GM19328 (cell line): ENCODE data around the gene IGFL1.
"Not testable (repeated sequence)": the region's sequence is repeated elsewhere in the genome, so short reads cannot be mapped to it uniquely, and the experiment has no call there.

Experiments
- ATAC-seq: cut with Tn5 transposase; IDR thresholded peaks from one replicate; pipeline ENCODE4 v1.9.1; 2021; ENCODE audit warnings: mild to moderate bottlenecking, moderate library complexity; ENCODE audit not compliant: unreplicated experiment

Gene IGFL1

DNA sequence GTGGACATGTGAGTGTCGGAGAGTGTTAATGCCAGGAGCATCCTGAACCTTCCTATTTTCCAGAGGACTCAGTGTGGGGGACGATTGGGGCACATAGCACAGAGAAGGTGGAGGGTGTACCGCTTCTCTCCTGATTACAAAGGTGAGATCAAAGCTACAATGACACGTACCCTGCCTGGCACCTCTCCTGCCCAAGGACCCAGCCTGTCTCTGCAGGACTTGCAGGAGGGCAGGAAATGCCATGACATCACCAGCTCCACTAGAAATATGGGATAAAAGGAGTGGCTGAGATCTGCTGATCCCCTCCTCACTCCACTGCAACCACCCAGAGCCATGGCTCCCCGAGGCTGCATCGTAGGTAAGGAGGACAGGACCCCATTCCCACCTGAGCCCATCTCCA, at the start of gene IGFL1:
Gene IGFL1, plus strand, starts transcription at position 301 of the 400 bp plus-strand sequence. Its CDS starts 33 bp downstream, at position 334.
- ATAC-seq = no peak

DNA sequence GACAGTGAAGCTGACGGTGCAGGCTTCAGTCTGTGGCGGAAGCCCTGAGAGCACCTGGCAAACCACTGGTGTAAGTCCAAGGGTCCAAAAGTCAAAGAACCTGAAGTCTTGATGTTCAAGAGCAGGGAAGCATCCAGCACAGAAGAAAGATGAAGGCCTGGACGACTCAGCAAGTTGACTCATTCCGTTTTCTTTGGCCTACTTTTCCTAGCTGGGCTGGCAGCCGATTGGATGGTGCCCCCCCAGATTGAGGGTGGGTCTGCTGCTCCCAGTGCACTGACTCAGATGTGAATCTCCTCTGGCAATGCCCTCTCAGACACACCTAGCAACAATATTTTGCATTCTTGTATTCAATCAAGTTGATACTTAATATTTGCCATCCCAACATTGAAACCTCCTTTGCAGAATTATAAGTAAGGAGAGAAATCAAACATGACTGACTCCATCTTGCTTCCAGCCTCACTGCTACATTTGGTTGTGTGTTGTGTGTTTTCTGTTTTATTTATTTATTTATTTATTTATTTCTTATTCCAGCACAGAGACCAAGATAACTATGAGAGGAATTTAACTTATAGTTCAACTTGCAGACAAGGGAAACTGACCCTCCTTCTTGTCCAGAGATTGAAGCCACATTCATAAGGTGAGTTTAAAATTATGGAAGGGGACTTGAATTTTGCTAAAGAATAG, 48.7 kb upstream of the IGFL1 start:
- ATAC-seq = no peak

DNA sequence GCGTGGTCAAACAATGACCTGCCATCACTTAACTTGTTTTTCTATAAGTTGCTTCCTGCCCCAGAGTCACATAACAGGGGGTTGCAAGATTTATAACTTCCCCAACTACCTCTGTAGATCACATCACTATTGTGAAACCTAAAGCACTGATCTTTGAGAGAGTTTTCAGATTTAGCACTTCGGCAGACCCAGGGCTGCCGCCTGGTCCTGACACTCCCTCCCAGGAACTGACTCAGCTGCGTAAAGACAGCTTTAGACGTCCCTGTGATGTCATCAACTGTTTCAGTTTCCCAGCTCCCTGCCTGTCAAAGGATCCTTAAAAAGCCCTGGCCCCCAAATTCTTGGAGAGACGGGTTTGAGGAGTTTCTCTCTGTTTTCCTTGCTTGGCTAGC, 48.2 kb upstream of the IGFL1 start:
- ATAC-seq = no peak

DNA sequence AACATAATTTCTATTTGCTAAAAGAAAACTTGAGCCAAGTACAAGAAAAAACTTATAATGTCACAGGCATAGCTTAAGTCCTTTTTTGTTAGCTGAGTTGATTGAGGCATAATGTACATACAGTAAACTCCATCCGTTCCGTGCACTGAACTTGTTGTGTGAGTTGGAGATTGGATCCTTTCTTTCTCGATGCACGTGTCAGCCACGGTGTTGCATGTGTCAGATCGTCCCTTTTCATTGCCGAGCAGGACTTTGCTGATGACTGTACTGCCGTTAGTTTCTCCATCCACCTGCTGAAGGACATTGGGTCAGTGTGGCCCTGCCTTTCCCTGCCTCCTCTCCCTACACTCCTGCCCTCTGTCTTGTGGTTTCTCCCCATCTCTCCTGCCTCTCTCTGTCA, 47.1 kb upstream of the IGFL1 start:
- ATAC-seq = no peak

DNA sequence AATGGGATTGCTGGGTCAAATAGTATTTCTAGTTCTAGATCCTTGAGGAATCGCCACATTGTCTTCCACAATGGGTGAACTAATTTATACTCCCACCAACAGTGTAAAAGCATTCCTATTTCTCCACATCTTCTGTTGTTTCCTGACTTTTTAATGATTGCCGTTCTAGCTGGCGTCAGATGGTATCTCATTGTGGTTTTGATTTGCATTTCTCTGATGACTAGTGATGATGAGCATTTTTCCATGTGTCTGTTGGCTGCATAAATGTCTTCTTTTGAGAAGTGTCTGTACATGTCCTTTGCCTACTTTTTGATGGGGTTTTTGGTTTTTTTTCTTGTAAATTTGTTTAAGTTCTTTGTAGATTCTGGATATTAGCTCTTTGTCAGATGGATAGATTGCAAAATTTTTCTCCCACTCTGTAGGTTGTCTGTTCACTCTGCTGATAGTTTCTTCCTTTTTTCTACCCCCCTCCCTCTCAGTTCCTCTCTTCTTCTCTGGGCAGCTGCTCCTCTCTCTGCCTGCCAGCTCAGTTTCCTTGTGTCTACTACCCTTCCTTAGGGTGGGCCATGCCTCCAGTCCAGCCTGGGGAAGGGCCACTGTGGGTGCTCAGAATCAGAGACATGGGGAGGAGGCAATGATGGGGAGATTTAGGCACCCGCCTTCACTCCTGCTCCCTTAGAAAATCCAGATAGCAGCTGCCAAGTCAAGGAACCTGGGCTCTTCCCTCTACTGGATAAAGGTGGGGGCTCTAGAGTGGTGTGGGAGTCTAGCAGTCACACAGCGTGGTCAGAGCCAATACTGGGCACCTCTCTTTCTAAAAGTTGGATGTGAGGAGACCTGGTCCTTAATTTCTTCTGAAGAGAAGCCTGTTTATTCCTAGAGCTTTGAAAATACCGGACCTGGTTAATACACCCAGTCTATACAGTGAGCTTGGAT, 44.5 kb upstream of the IGFL1 start:
- not testable (repeated sequence) for ATAC-seq

DNA sequence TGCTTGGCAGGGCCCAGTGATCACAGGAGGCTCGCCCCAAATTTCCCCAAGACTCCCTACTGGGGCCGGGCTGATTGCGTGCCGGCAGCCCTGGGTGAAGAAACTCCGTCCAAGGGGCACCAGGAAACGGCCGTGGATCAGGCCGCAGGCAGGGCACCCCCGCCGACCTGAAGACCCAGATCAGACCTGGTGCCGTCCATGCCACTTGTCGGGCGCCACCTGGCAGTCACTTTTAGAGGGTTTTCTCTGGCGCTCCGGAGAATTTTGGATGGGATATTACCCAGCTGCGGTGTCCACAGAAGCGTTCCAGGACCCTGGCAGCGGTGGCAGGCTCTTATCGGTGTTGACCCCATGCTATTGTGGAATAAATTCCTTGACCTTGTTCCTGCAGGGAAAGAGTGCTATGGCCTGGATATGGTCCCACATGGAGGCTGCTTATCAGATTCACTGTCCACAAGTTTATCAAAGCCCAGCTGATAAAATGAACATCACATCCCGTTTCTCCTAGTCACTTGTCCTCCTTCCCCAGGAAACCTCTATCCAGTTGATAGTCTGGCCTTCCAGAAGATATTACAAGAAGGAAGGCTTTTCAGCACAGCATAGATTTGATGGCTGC, 43.3 kb upstream of the IGFL1 start:
- ATAC-seq = no peak

DNA sequence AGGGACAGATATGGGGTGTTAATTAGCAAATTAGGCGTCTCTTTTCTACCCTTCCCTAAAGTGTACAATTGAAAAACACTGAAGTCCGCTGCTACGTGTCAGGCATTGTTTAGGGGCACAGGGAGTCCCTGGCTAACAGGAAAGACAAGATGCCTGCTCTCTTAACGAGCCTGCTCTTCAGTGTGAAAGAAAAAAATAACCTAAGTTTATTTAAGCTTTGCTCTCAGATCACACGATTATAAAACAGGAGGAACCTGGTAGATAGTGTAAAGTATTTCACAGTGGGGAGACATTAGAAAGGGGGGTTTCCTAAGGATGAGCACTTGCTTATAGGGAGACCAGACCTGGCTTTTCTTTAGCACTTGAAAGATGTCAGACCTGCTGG, 42.8 kb upstream of the IGFL1 start:
- no peak for ATAC-seq

DNA sequence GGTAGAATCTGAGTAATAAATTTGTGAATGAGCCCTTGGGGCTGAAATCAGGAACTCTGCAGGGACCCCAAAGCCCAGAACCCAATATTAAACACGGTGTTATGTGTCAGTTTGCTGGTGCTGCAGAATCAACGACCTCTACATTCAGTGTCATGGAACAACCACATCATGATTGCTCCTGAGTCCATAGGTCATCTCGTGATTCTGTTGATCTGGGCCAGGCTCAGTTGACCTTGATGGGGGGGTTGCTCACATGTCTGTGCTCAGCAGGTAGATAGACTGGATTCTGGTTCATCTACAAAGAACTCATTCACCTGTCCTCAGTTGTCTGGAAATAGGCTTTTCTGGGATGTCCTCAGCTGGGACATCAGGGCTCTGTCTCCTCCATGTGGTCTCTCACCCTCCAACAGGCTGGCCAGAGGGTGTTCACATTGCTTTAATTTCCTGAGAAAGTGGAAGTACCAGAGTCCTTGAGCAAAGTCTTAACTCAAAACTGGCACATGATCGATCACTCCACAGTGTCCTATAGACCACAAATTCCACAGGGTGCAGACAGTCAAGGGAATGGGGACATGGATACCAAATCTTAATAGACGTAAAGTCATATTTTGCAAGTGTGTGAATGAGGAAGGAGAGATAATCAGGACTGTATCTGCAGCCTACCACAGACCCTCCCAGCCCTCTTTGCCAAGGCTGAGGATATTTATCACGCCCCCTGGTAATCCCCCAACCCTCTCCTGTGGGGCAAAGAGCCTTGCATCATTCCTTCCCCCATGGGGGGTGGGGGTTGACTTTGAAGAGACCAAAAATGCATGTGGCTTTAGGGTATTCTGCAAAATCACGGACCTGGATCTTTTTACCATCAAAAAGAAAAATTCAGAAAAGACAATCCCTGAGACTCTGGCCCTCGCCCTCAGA, 39.3 kb upstream of the IGFL1 start:
- no peak for ATAC-seq

DNA sequence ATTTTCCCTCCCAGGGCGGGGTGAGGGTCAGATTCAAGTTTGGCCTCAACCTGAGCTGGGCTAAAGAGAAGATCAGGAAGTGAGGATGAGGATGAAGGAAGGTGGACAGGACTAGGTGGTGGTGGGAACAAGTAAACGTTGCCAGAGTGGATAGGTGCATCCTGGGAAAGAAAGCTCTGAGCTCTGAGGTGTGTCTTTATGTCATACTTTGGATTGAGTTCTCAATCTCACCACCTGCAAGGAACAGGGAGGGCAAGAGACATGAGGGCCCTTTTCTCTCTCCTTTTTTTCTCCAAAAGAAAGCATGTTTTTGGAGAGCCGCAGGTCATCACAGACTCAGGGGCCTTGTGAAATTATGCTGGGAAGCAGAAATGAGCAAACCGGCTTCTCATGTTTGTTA, 38.2 kb upstream of the IGFL1 start:
- ATAC-seq = no peak

DNA sequence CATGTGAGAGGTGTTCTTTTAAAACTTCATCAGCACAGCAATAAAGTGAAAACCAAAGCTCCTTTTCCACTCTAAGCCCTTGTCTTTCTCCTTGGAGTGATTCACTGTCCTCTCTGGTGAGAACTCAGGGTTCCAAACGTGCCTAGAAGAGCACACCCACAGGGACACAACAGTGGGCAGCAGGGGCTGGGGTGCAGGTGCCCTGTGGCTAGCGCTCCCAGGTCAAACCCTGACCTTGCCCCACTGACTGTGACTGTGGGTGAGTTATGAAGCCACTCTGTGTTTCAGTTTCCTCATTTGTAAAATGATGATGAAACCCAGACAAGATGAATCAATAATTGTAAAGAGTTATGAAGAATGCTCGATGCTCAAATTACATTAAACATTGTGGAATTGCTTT, 37.6 kb upstream of the IGFL1 start:
- ATAC-seq = no peak

DNA sequence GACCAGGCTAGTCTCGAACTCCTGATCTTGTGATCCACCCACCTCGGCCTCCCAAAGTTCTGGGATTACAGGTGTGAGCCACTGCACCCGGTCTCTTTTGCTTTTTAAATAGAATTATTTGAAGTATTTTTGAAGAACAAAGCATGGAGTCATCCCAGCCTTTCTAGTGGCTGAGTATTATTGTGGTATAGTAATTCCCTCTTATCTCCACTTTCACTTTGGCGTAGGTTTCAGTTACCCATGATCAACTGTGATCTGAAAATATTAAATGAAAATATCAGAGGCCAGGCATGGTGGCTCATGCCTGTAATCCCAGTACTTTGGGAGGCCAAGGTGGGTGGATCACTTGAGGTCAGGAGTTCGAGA, 36.9 kb upstream of the IGFL1 start:
- ATAC-seq = not testable (repeated sequence)

DNA sequence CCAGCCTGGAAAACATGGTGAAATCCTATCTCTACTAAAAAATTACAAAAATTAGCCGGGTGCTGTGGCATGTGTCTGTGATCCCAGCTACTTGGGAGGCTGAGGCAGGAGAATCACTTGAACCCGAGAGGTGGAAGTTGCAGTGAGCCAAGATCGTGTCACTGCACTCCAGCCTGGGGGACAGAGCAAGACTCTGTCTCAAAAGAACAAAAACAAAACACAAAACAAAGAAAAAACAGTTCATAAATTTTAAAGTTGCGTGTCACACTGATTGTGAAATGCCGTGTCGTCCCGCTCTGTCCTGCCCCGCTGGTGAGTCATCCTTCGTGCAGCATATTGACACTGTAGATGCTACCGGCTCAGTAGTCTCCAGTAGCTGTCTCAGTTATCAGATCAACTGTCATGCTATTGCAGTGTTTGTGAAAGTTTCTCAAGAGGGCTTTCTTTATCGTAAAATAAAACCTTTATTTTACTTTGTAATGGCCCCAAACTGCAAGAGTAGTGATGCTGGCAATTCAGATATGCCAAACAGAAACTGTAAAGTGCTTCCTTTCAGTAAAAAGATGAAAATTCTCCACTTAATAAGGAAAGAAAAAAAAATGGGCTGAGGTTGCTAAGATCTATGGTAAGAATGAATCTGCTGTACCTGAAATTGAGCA, 36.4 kb upstream of the IGFL1 start:
- no peak for ATAC-seq

DNA sequence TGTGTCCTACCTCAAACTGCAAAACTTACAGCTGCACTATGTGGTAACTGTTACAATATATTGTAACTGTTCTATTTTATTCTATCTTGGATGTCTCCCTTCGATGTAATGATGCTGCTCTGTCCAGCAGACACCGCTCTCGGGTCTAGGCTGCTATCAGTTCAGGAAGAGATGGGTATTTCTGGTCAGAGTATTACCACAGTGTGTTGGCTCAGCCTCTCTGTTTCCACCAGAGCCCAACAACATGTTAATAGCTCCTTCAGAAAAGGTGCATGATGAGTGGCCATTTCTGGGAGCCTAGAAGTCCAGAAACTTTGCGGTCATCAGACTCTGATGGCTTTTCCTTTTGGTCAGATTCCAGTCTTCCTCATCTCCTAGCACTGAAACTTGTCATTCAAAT, 35.9 kb upstream of the IGFL1 start:
- ATAC-seq = no peak

DNA sequence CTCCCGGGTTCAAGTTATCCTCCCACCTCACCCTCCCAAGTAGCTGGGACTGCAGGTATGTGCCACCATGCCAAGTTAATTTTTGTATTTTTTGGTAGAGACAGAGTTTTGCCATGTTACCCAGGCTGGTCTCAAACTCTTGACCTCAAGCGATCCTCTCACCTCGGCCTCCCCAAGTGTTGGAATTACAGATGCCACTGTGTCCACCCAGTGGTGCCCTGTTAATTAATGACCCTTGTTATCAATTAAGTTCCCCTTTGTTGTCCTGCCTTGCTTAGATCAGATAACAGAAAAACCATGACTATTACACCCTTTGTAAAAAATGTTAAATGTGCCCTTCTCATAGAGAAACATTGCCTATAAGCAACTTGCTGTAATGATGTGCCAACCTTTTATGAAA, 34.4 kb upstream of the IGFL1 start:
- ATAC-seq = no peak

DNA sequence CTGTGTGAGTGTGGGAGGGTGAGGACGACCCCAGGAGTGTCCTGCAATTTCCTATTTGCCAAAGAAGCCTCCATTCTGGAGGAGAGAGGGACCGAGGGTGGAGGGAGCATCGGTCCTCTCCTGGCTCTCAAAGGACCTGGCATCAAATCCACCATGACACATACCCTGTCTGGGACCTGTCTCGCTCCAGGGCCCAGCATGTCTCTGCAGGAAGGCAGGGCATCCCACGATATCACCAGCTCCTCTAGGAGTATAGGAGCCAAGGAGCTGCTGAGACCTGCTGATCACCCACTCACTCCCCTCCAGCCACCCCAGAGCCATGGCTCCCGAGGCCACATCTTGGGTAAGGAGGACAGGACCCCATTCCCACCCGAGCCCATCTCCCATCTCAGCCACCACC, 33.6 kb upstream of the IGFL1 start:
- ATAC-seq = not testable (repeated sequence)

DNA sequence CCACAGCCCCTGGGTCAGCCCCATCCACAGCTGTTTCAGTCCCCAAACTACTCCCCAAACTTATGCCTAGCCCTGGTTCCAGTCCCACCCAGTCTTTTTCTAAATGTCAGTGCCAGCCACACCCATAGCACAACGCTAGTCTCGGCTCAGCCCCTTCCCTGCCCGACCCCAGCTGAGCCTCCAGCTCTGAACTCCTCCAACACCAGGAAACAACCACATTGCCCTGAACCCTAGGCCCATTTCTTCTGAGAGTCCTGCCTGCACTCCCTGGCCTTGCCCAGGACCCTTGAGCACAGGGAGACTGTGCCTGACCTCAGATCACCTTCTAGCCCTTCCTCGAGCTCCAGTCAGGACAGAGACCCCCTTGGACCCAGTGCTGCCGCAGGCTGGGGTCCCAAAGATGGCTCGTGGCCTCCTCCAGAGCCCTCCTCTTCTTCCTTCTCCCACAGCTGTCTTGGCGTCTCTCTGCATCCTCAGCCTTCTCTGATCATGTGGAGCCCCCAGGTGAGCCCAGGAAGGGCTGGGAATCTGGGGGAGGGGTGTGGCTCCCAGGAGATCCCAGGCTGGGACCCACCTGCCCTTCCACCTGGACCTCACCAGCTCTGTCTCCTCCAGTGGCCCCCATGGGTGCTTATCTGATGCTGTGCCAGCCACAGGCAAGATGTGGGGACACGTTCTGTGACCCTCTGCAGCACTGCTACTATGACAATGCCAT, 33.0 kb upstream of the IGFL1 start:
- ATAC-seq = no peak

DNA sequence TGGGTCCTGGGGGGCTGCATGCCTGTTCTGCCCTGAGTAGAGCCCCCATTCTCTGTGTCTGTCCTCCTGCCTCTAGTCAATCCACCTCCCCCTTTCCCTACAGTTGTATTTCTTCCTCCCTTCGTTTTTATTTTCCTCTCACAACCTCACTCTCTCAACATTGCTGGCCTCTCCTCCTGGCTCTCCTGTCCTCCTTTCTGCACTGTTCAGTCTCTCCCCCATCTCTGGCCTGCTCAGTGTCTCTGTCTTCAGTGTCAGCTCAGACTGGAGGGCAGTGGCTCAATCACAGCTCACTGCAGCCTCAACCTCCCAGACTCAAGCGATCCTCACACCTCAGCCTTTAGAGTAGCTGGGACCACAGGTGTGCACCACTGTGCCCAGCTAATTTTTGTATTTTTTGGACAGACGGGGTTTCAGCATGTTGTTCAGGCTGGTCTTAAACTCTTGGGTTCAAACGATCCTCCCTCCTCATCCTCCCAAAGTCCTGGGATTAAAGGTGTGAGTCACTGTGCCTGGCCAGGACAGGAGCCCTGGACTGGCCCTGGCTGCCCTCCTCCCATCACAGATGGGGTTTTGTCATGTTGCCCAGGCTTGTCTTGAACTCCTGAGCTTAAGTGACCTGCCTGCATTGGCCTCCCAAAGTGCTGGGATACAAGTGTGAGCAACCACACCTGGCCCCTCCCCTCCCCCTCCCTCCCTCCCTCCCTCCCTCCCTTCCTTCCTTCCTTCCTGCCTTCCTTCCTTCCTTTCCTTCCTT, 32.0 kb upstream of the IGFL1 start:
- no peak for ATAC-seq

DNA sequence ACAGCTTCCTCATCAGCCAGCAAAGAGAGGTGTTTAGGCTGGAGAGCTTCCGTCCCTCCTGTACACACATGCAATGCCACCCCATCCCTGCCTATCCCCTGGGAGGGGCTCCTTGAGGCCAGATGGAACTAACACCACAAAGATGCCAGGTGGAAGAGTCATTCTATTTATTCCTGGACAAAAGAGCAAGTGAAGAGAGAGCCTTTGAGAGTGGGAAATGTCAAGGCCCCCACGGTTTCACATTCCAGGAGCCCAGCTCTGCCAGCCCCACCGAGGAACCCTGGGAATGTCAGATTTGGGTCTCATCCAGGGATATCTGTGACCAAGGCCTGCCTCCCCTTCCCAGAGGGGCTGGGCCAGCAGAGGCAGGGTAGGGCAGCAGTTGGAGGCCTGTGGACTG, 30.8 kb upstream of the IGFL1 start:
- ATAC-seq = no peak
